SK-N-MC (cell line): ENCODE measurements around the gene AGBL1.

ENCODE experiments used
- DNase-seq: peaks from one replicate; pipeline ENCODE4 v3.0.0-alpha.2; 2011; ENCODE audit warnings: low read depth, low spot score
- H3K27ac ChIP-seq: fragments of 200-600 bp; sonication (generic); 2 replicates; pipeline ENCODE4 v1.5.1; 2016; ENCODE audit warnings: mixed run types
- H3K36me3 ChIP-seq: fragments of 200-600 bp; sonication (generic); 2 replicates; pipeline ENCODE4 v1.6.1; 2017; ENCODE audit warnings: antibody characterized with exemption, low read length, mixed read lengths; ENCODE audit not compliant: insufficient read depth
- H3K4me3 ChIP-seq: fragments of 200-600 bp; sonication (generic); 2 replicates; pipeline ENCODE4 v1.5.1; 2016
- H3K9ac ChIP-seq: fragments of 200-600 bp; sonication (generic); 2 replicates; pipeline ENCODE4 v1.8.0; 2017; ENCODE audit warnings: mixed run types, mixed read lengths; ENCODE audit not compliant: insufficient read length
- H3K9me3 ChIP-seq: fragments of 200-600 bp; sonication (generic); 2 replicates; pipeline ENCODE4 v1.6.1; 2017; ENCODE audit warnings: low read depth, mild to moderate bottlenecking, antibody characterized with exemption, low read length, moderate library complexity, mixed read lengths
- EZH2 ChIP-seq: fragments of 200-600 bp; sonication (generic); IDR thresholded peaks from one replicate; pipeline ENCODE4 v1.6.1; 2017; ENCODE audit warnings: antibody characterized with exemption
- FOXP2 ChIP-seq: optimal IDR thresholded peaks from 2 replicates; pipeline ENCODE3; 2011; ENCODE audit warnings: mild to moderate bottlenecking, moderate library complexity; ENCODE audit not compliant: insufficient read depth; ENCODE audit errors: extremely low read length, control extremely low read depth
- POLR2AphosphoS5 ChIP-seq: IDR thresholded peaks from 2 replicates; pipeline ENCODE4 v1.6.1; 2012; ENCODE audit warnings: mild to moderate bottlenecking, low read depth, low read length, borderline replicate concordance

AGBL1 gene

GRCh38 chr15:86384186-86384585 is 304.5 kb downstream of the AGBL1 start:
- Histone ChIP-seq H3K9ac (no peak overlapping the region), H3K36me3 (no peaks in the 10 kb centered on the region), H3K9me3 (no peaks in the 10 kb centered on the region), H3K27ac (no peak overlapping the region), H3K4me3 (no peak overlapping the region)
- no peak for TF ChIP-seq EZH2
- TF ChIP-seq FOXP2 = no peak
- TF ChIP-seq POLR2AphosphoS5 = no peak
- DNase-seq = no peak

- TF ChIP-seq FOXP2 (no peak), POLR2AphosphoS5 (no peak), EZH2 (no peak)
- Histone ChIP-seq H3K27ac (no peak overlapping the region), H3K36me3 (no peaks in the 10 kb centered on the region), H3K9me3 (no peaks in the 10 kb centered on the region), H3K9ac (no peak overlapping the region), H3K4me3 (no peak overlapping the region)
- no peak for DNase-seq
These were observed 312.6 kb downstream of the AGBL1 start for GRCh38 chr15:86392296-86392695.

- DNase-seq = no peak
- TF ChIP-seq EZH2 (no peak), POLR2AphosphoS5 (no peak), FOXP2 (no peak)
- H3K9me3 ChIP-seq = no peaks in the 10 kb centered on the region
These were observed 313.2 kb downstream of the AGBL1 start for GRCh38 chr15:86392874-86393273.

GRCh38 chr15:86394866-86395265 is 315.2 kb downstream of the AGBL1 start:
- no peaks in the 10 kb centered on the region for H3K9me3 ChIP-seq
- TF ChIP-seq POLR2AphosphoS5 (no peak), EZH2 (no peak), FOXP2 (no peak)
- H3K4me3 ChIP-seq = no peak overlapping the region
- no peak overlapping the region for H3K9ac ChIP-seq
- no peaks in the 10 kb centered on the region for H3K36me3 ChIP-seq
- DNase-seq = no peak
- no peak overlapping the region for H3K27ac ChIP-seq

More at GRCh38 chr15:86392874-86393273, 313.2 kb downstream of the AGBL1 start:
- no peak overlapping the region for H3K4me3 ChIP-seq
- no peak overlapping the region for H3K9ac ChIP-seq
- H3K36me3 ChIP-seq = no peaks in the 10 kb centered on the region
- H3K27ac ChIP-seq = no peak overlapping the region

GRCh38 chr15:86399041-86399954 is 319.6 kb downstream of the AGBL1 start:
- Histone ChIP-seq H3K27ac (no peak overlapping the region), H3K36me3 (no peaks in the 10 kb centered on the region), H3K4me3 (no peak overlapping the region), H3K9me3 (no peaks in the 10 kb centered on the region), H3K9ac (no peak overlapping the region)
- DNase-seq = no peak
- TF ChIP-seq FOXP2 (no peak), EZH2 (no peak), POLR2AphosphoS5 (no peak)

GRCh38 chr15:86403221-86403620 is 323.6 kb downstream of the AGBL1 start:
- H3K9me3 ChIP-seq = no peaks in the 10 kb centered on the region
- no peak overlapping the region for H3K27ac ChIP-seq
- H3K36me3 ChIP-seq = no peaks in the 10 kb centered on the region
- TF ChIP-seq POLR2AphosphoS5 = no peak
- TF ChIP-seq FOXP2 = no peak
- no peak for TF ChIP-seq EZH2
- no peak for DNase-seq
- no peak overlapping the region for H3K9ac ChIP-seq
- H3K4me3 ChIP-seq = no peak overlapping the region

- Histone ChIP-seq H3K27ac (no peak overlapping the region), H3K9me3 (no peaks in the 10 kb centered on the region), H3K9ac (no peak overlapping the region), H3K4me3 (no peak overlapping the region), H3K36me3 (no peaks in the 10 kb centered on the region)
- TF ChIP-seq POLR2AphosphoS5 = no peak
- TF ChIP-seq FOXP2 = no peak
- no peak for TF ChIP-seq EZH2
- no peak for DNase-seq
These were observed 324.4 kb downstream of the AGBL1 start for GRCh38 chr15:86403914-86404583.

GRCh38 chr15:86408261-86408660 is 328.6 kb downstream of the AGBL1 start:
- TF ChIP-seq POLR2AphosphoS5 (no peak), FOXP2 (no peak), EZH2 (no peak)
- Histone ChIP-seq H3K9ac (no peak overlapping the region), H3K4me3 (no peak overlapping the region), H3K27ac (no peak overlapping the region), H3K9me3 (no peaks in the 10 kb centered on the region), H3K36me3 (no peaks in the 10 kb centered on the region)
- DNase-seq = no peak
